Measurements from ENCODE around the gene SNPH.
A peak's percentile ranks its signal among the peaks of the same experiment; 100 is the strongest.

The SNPH gene

GRCh38 chr20:1307571-1307971 lies 41.5 kb downstream of the SNPH start:
- DNase-seq: no peak

DNA sequence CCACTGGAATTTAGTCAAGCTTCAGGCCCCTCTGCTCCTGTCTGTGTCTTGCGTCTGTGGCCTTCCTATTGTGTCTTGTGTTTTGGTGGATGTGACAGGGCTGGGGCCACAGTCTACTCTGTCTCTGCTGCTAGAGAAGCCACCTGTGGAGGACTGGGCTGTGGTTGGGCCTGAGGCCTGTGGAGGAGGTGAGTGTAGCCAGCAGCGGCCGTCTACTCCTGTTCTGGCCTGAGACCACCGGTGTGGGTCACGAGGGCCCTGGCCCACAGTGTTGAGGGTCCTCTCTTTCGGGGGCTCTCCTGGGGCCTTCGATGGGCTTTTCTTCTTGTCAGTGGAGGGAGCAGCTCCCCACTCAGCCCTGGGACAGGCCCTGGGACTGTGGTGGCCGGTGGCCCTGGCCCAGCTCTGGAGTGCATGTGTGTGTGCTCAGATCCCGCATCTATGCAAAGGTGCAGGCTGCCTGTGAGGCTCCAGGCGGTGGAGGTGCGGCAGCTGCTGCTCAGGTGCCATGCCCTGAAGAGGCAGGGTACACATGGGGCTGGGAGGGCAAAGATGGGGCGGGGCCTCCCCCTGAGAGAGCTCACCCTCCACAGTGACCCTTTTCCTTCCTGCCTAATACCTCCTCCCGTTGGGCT lies 42.1 kb downstream of the SNPH start:
- DNase-seq: no peak

- DNase-seq: no peak
Observed at GRCh38 chr20:1308702-1309095, 42.6 kb downstream of the SNPH start.

GRCh38 chr20:1309439-1309847 lies 43.3 kb downstream of the SNPH start:
- no peak for DNase-seq

GRCh38 chr20:1310071-1310470 lies 44.0 kb downstream of the SNPH start:
- DNase-seq: no peak

- DNase-seq: no peak
Observed at GRCh38 chr20:1310506-1311190, 44.6 kb downstream of the SNPH start.

GRCh38 chr20:1312308-1312707 lies 46.2 kb downstream of the SNPH start:
- DNase-seq: no peak

DNA sequence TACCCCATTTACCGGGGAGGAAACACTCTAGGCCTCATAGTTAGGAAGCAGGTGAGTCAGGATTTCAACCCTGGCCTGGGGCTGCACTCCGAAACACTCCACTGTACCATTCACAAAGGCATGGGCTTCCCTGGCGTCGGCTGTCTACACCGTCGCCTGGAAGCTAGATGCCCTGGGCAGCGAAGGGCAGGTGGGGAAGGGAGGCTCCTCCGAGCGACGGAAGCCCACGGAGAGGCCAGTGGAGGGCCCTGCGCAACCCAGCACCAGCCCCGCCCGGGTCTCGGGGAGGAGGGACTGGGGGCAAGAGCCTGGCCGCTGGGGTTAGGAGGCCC lies 46.8 kb downstream of the SNPH start:
- DNase-seq: no peak

DNA sequence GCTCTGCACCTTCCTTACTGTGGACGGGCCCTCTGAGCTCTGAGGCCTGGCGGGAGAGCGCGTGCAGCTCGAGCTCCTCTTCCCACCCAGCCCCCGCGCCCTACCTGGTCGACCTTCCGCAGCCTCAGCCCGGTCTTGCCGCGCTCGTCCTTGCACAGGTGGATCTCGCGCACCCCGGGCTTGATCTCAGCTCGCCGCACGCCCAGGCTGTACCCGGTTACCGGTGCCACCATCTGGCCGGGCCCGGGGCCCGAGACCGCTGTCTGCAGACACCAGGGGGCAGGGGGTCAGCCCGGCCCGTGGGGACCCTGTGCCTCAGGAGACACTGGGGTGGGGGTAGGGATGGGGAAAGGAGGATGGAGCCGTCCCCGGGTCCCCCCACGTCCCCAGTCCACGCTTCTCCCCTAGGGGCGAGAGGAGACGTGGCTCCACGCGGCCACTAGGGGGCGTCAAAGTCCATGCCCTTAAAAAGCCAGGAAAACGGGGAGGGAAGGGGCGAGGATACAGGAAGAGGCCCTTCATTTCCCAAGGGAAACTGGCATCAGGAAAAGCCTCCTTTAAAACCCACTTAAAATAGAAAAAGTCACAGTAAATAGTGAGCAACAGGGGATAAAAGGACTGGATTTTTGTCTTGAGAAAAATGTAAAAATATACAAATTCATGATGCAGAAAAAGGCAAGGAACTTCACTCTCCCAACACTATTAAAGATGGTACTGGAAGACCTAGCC lies 47.3 kb downstream of the SNPH start:
- peak; percentile 89 for DNase-seq

GRCh38 chr20:1315804-1316203 lies 49.7 kb downstream of the SNPH start:
- no peak for DNase-seq

GRCh38 chr20:1317545-1318255 lies 51.6 kb downstream of the SNPH start:
- no peak for DNase-seq

DNA sequence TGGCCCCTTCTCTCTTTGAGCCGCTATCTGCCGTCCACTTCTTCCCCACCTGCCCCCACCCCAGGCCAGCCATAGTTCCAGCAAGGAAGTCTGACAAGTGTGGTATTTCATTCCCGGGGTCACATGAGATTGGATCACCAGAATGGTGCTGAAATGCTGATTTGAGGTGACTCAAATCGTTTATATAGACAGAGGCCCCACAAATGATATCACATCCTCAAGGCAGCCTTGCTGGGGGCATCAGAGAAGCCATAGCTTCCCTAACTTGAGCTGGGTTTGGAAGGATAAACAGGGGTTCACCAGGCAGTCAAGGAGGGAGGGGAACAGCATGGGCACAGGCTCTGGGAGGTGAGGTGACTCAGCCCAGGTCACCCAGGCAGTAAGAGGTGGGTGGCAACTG lies 53.0 kb downstream of the SNPH start:
- DNase-seq: no peak

DNA sequence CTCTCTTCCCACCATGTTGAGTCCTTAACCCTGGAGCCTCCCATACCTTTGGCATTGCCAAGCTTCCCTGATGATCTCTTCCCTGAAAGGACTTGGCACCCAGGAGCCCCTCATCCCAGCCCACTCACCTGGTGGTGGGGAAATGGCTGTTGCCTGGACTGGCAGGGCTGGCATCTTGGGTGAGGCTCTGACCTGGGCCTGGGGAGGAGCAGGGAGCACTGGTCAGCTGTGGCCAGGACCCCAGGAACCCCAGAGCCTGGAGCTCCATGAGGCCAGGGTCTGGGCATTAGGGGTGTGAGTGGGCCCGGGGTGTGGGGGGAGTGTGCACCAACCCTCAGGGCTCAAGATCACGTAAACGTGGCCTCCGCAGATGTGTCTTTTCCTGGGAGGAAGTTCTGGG lies 53.4 kb downstream of the SNPH start:
- no peak for DNase-seq

GRCh38 chr20:1320016-1320415 lies 53.9 kb downstream of the SNPH start:
- DNase-seq: no peak

GRCh38 chr20:1320902-1321653 lies 55.0 kb downstream of the SNPH start:
- no peak for DNase-seq

- no peak for DNase-seq
Observed at GRCh38 chr20:1321654-1321939, 55.5 kb downstream of the SNPH start.

DNA sequence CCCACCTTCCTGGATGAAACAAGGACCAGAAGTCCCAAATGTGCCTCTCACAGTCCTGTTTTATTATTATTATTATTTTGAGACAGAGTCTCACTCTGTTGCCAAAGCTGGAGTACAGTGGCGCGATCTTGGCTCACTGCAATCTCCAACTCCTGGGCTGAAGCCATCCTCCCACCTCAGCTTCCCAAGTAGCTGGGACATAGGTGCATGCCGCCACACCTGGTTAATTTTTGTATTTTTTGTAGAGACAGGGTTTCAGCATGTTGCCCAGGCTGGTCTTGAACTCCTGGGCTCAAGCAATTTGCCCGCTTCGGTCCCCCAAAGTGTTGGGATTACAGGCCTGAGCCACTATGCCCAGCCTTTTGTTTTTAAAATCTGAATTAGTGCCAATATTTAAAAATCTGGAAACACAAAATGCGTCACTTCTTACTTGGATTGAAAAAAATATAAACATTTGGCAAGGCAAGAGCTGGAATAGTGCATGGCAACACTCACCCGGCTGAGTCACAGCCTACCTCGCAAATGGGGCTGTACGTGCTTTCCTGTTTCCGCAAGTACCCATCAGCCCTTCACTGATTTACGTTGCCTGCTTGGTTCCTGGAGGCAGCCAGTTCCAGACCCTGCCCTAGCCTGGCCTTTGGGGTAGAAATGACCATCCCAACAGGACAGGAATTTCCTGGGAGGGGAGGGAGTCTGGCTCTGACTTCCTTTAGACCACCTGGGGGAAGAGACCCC lies 56.6 kb downstream of the SNPH start:
- DNase-seq: no peak

GRCh38 chr20:1323256-1323655 lies 57.2 kb downstream of the SNPH start:
- DNase-seq: no peak

- no peak for DNase-seq
Observed at GRCh38 chr20:1323830-1324597, 57.9 kb downstream of the SNPH start.

GRCh38 chr20:1324598-1325172 lies 58.6 kb downstream of the SNPH start:
- DNase-seq: peak; percentile 54

Measured in activated CD8-positive, alpha-beta memory T cell treated with anti-CD3 and anti-CD28 coated beads for 24 hours (primary cell).